ENCODE results near the gene SLC27A1. TPM values are rescaled to one million over a fixed set of nuclear protein-coding genes. Genes with fewer than 3 reads are reported as not detected.

The SLC27A1 gene
- total and polyA plus RNA-seq, 4 donors: 2.4 to 7.4 (median 4.0) TPM

GRCh38 chr19:17536955-17537354, 66.6 kb downstream of the SLC27A1 start:
- Histone ChIP-seq H3K4me3 (ENCODE audit: low read depth in 1 of 3, low read length in 3 of 3) (no peak overlapping the region), H3K27me3 (ENCODE audit: control insufficient read depth in 4 of 4, insufficient read depth in 4 of 4, low read length in 3 of 4) (peaks cover 0 to 2% (median 0%) of the 10 kb centered on the region in 4 donors), H3K27ac (ENCODE audit: low read depth in 1 of 2, low read length in 2 of 2) (no peak overlapping the region), H3K36me3 (ENCODE audit: control insufficient read depth in 4 of 4, insufficient read depth in 3 of 4, low read depth in 1 of 4, low read length in 3 of 4) (no peaks in the 10 kb centered on the region), H3K9ac (ENCODE audit: low read depth in 1 of 2, low read length in 2 of 2) (no peak overlapping the region), H3K4me1 (ENCODE audit: control insufficient read depth in 4 of 4, insufficient read depth in 4 of 4, low read length in 3 of 4) (peaks cover 5 to 11% (median 8%) of the 10 kb centered on the region in 4 donors), H3K9me3 (ENCODE audit: control insufficient read depth in 4 of 4, low read length in 3 of 4) (no peaks in the 10 kb centered on the region)
- no peak for DNase-seq (ENCODE audit: low spot score)
- 74% methylated on average over 6 of the region's 6 CpGs for WGBS
- TF ChIP-seq FOXA2 (IDR thresholded peaks at IDR 0.05) (no peak), FOXA1 (IDR thresholded peaks at IDR 0.05) (no peak), REST (IDR thresholded peaks at IDR 0.05) (no peak), RAD21 (IDR thresholded peaks at IDR 0.05) (no peak), MAX (IDR thresholded peaks at IDR 0.05) (no peak), EGR1 (IDR thresholded peaks at IDR 0.05; ENCODE audit: low read depth in 2 of 2) (no peak), NR2F2 (IDR thresholded peaks at IDR 0.05) (no peak), JUND (IDR thresholded peaks at IDR 0.05) (no peak), RXRA (IDR thresholded peaks at IDR 0.05) (no peak), GABPA (IDR thresholded peaks at IDR 0.05 in 1 of 2, conservative IDR thresholded peaks at IDR 0.05 in 1 of 2) (no peak), HNF4G (IDR thresholded peaks at IDR 0.05) (no peak), SP1 (IDR thresholded peaks at IDR 0.05) (no peak), CTCF (IDR thresholded peaks at IDR 0.05; ENCODE audit: low read depth, low read length, missing input control) (no peak), HNF4A (conservative IDR thresholded peaks at IDR 0.05) (no peak), TAF1 (conservative IDR thresholded peaks at IDR 0.05) (no peak), YY1 (IDR thresholded peaks at IDR 0.05) (no peak)
- TF ChIP-seq, protein P1, sequence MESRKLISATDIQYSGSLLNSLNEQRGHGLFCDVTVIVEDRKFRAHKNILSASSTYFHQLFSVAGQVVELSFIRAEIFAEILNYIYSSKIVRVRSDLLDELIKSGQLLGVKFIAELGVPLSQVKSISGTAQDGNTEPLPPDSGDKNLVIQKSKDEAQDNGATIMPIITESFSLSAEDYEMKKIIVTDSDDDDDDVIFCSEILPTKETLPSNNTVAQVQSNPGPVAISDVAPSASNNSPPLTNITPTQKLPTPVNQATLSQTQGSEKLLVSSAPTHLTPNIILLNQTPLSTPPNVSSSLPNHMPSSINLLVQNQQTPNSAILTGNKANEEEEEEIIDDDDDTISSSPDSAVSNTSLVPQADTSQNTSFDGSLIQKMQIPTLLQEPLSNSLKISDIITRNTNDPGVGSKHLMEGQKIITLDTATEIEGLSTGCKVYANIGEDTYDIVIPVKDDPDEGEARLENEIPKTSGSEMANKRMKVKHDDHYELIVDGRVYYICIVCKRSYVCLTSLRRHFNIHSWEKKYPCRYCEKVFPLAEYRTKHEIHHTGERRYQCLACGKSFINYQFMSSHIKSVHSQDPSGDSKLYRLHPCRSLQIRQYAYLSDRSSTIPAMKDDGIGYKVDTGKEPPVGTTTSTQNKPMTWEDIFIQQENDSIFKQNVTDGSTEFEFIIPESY (IDR thresholded peaks at IDR 0.05): no peak
- TF ChIP-seq, protein P2, sequence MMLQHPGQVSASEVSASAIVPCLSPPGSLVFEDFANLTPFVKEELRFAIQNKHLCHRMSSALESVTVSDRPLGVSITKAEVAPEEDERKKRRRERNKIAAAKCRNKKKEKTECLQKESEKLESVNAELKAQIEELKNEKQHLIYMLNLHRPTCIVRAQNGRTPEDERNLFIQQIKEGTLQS (IDR thresholded peaks at IDR 0.05): no peak

Measured in liver (tissue), 9 donors.